SK-N-MC (cell line): ENCODE results near the gene GTSE1.

Experiments
- DNase-seq: peaks from one replicate; pipeline ENCODE4 v3.0.0-alpha.2; 2011; ENCODE audit warnings: low read depth, low spot score
- H3K27ac ChIP-seq: fragments of 200-600 bp; sonication (generic); 2 replicates; pipeline ENCODE4 v1.5.1; 2016; ENCODE audit warnings: mixed run types
- H3K36me3 ChIP-seq: fragments of 200-600 bp; sonication (generic); 2 replicates; pipeline ENCODE4 v1.6.1; 2017; ENCODE audit warnings: antibody characterized with exemption, low read length, mixed read lengths; ENCODE audit not compliant: insufficient read depth
- H3K4me3 ChIP-seq: fragments of 200-600 bp; sonication (generic); 2 replicates; pipeline ENCODE4 v1.5.1; 2016
- H3K9ac ChIP-seq: fragments of 200-600 bp; sonication (generic); 2 replicates; pipeline ENCODE4 v1.8.0; 2017; ENCODE audit warnings: mixed run types, mixed read lengths; ENCODE audit not compliant: insufficient read length
- H3K9me3 ChIP-seq: fragments of 200-600 bp; sonication (generic); 2 replicates; pipeline ENCODE4 v1.6.1; 2017; ENCODE audit warnings: low read depth, mild to moderate bottlenecking, antibody characterized with exemption, low read length, moderate library complexity, mixed read lengths
- EZH2 ChIP-seq: fragments of 200-600 bp; sonication (generic); IDR thresholded peaks from one replicate; pipeline ENCODE4 v1.6.1; 2017; ENCODE audit warnings: antibody characterized with exemption
- FOXP2 ChIP-seq: optimal IDR thresholded peaks from 2 replicates; pipeline ENCODE3; 2011; ENCODE audit warnings: mild to moderate bottlenecking, moderate library complexity; ENCODE audit not compliant: insufficient read depth; ENCODE audit errors: extremely low read length, control extremely low read depth
- POLR2AphosphoS5 ChIP-seq: IDR thresholded peaks from 2 replicates; pipeline ENCODE4 v1.6.1; 2012; ENCODE audit warnings: mild to moderate bottlenecking, low read depth, low read length, borderline replicate concordance

Gene GTSE1

GRCh38 chr22:46272196-46272595, 24.5 kb upstream of the GTSE1 start:
- TF ChIP-seq POLR2AphosphoS5 (no peak), EZH2 (no peak), FOXP2 (no peak)
- H3K9me3 ChIP-seq: no peaks in the 10 kb centered on the region
- H3K27ac ChIP-seq: no peak overlapping the region
- H3K4me3 ChIP-seq: no peak overlapping the region
- DNase-seq: no peak
- peaks cover 8% of the 10 kb centered on the region for H3K36me3 ChIP-seq
- no peak overlapping the region for H3K9ac ChIP-seq

GRCh38 chr22:46272762-46273431, 23.8 kb upstream of the GTSE1 start:
- Histone ChIP-seq H3K36me3 (peaks cover 8% of the 10 kb centered on the region), H3K27ac (no peak overlapping the region), H3K9me3 (no peaks in the 10 kb centered on the region), H3K9ac (no peak overlapping the region), H3K4me3 (no peak overlapping the region)
- no peak for DNase-seq
- no peak for TF ChIP-seq FOXP2
- TF ChIP-seq EZH2: no peak
- TF ChIP-seq POLR2AphosphoS5: no peak

- Histone ChIP-seq H3K36me3 (peaks cover 8% of the 10 kb centered on the region), H3K9ac (no peak overlapping the region), H3K4me3 (no peak overlapping the region), H3K27ac (no peak overlapping the region), H3K9me3 (no peaks in the 10 kb centered on the region)
- no peak for DNase-seq
- TF ChIP-seq FOXP2 (no peak), POLR2AphosphoS5 (no peak), EZH2 (no peak)
Measured at GRCh38 chr22:46273432-46274148, 23.1 kb upstream of the GTSE1 start.

- H3K9me3 ChIP-seq: no peaks in the 10 kb centered on the region
- no peak for DNase-seq
- no peak overlapping the region for H3K27ac ChIP-seq
- H3K9ac ChIP-seq: no peak overlapping the region
- no peak overlapping the region for H3K4me3 ChIP-seq
- peaks cover 8% of the 10 kb centered on the region for H3K36me3 ChIP-seq
- TF ChIP-seq FOXP2: no peak
- no peak for TF ChIP-seq POLR2AphosphoS5
- no peak for TF ChIP-seq EZH2
Measured at GRCh38 chr22:46274381-46274780, 22.3 kb upstream of the GTSE1 start.

GRCh38 chr22:46275455-46276122, 21.1 kb upstream of the GTSE1 start:
- TF ChIP-seq EZH2: no peak
- DNase-seq: no peak
- Histone ChIP-seq H3K27ac (no peak overlapping the region), H3K4me3 (no peak overlapping the region), H3K36me3 (peaks cover 8% of the 10 kb centered on the region), H3K9ac (no peak overlapping the region), H3K9me3 (no peaks in the 10 kb centered on the region)

GRCh38 chr22:46276563-46276962, 20.1 kb upstream of the GTSE1 start:
- H3K4me3 ChIP-seq: no peak overlapping the region
- H3K9me3 ChIP-seq: no peaks in the 10 kb centered on the region
- H3K9ac ChIP-seq: no peak overlapping the region
- DNase-seq: no peak
- H3K36me3 ChIP-seq: peaks cover 8% of the 10 kb centered on the region
- no peak overlapping the region for H3K27ac ChIP-seq
- no peak for TF ChIP-seq EZH2
- no peak for TF ChIP-seq POLR2AphosphoS5
- no peak for TF ChIP-seq FOXP2

GRCh38 chr22:46278656-46279645, 17.7 kb upstream of the GTSE1 start:
- TF ChIP-seq FOXP2 (no peak), EZH2 (no peak)
- Histone ChIP-seq H3K4me3 (no peak overlapping the region), H3K9ac (no peak overlapping the region), H3K9me3 (no peaks in the 10 kb centered on the region), H3K36me3 (peaks cover 8% of the 10 kb centered on the region), H3K27ac (no peak overlapping the region)
- no peak for DNase-seq
